NCI-H2081 (cell line): ENCODE results near the gene FUT1.
A peak's percentile ranks its signal among the peaks of the same experiment; 100 is the strongest.
"Not testable (repeated sequence)": the region's sequence is repeated elsewhere in the genome, so short reads cannot be mapped to it uniquely, and the experiment has no call there.

Source experiments
- DNase-seq, 2 experiments: peaks; one replicate each; lab custom pipeline; 2025; lab: John Stamatoyannopoulos, UW

Gene FUT1

GRCh38 chr19:48768994-48769713 lies 16.7 kb upstream of the FUT1 start:
- DNase-seq = no peak

- not testable (repeated sequence) for DNase-seq
These were observed 15.8 kb upstream of the FUT1 start for GRCh38 chr19:48768171-48768753.

GRCh38 chr19:48765816-48766215 lies 13.4 kb upstream of the FUT1 start:
- not testable (repeated sequence) for DNase-seq

- no peak for DNase-seq
These were observed 8.2 kb upstream of the FUT1 start for GRCh38 chr19:48760504-48761205.

GRCh38 chr19:48757741-48758144 lies 5.3 kb upstream of the FUT1 start:
- no peak for DNase-seq

GRCh38 chr19:48757089-48757675 lies 4.7 kb upstream of the FUT1 start:
- DNase-seq = no peak

- DNase-seq = no peak
These were observed 4.2 kb upstream of the FUT1 start for GRCh38 chr19:48756686-48757085.

- DNase-seq = no peak
These were observed 3.8 kb upstream of the FUT1 start for GRCh38 chr19:48756212-48756611.

GRCh38 chr19:48755787-48756186 lies 3.3 kb upstream of the FUT1 start:
- no peak for DNase-seq

- no peak for DNase-seq
These were observed 2.7 kb upstream of the FUT1 start, which contains the start of gene FGF21 for GRCh38 chr19:48755084-48755641. Gene FGF21, plus strand, starts transcription at chr19:48755524. Its CDS starts 713 bp downstream, at chr19:48756237.

GRCh38 chr19:48751845-48752495 lies 471 bp downstream of the FUT1 start:
- peak in 1 of 2 experiments; percentile 11 for DNase-seq

GRCh38 chr19:48750771-48751504 lies 1.5 kb downstream of the FUT1 start:
- DNase-seq = no peak

GRCh38 chr19:48750351-48750750 lies 2.1 kb downstream of the FUT1 start:
- no peak for DNase-seq

GRCh38 chr19:48749571-48750198 lies 2.8 kb downstream of the FUT1 start:
- DNase-seq = no peak

GRCh38 chr19:48746738-48747575 lies 5.5 kb downstream of the FUT1 start, which contains the start of gene IZUMO1:
Gene IZUMO1, minus strand, starts transcription at chr19:48746909. Its CDS starts 1,050 bp downstream, at chr19:48745859.
- no peak for DNase-seq

GRCh38 chr19:48746110-48746509 lies 6.3 kb downstream of the FUT1 start:
- DNase-seq = no peak

GRCh38 chr19:48745208-48745995 lies 7.0 kb downstream of the FUT1 start:
- peak; percentile 22 to 36 for DNase-seq

GRCh38 chr19:48742096-48742495 lies 10.3 kb downstream of the FUT1 start:
- no peak for DNase-seq
